ENCODE results near the gene VTI1A.

- no peak for TF ChIP-seq POLR2A (IDR thresholded peaks at IDR 0.05)
- TF ChIP-seq CTCF (IDR thresholded peaks at IDR 0.05), result no peak
Measured at GRCh38 chr10:112532189-112532588, 85.2 kb downstream of the VTI1A start.
